Panc1 (cell line): ENCODE data around the gene NTRK1. TPM values are rescaled to one million over a fixed set of nuclear protein-coding genes. Genes with fewer than 3 reads are reported as not detected.

Experiments
- ATAC-seq: fragments of 200-7000 bp; cut with Tn5 transposase; 2 replicates; pipeline ENCODE4 v1.9.1; 2020; ENCODE audit warnings: mild to moderate bottlenecking, moderate library complexity
- BruUV-seq: library from RNA; stranded (reverse); fragments of 400-500 nt; replicated peaks from 2 replicates; lab custom pipeline; 2021; lab: Mats Ljungman, UMichigan
- CTCF ChIA-PET: fragments of 300-600 bp; sonication (Branson Sonifier 250); formaldehyde crosslinking; loops from one replicate; lab custom pipeline; 2022; ENCODE audit warnings: antibody characterized with exemption; lab: Charles Lee
- POLR2A ChIA-PET: fragments of 300-600 bp; sonication (Branson Sonifier 250); formaldehyde crosslinking; loops from one replicate; lab custom pipeline; 2022; ENCODE audit warnings: antibody characterized with exemption; lab: Charles Lee
- DNase-seq: peaks from one replicate; pipeline ENCODE4 v3.0.0-alpha.2; 2010; ENCODE audit warnings: low read depth, low spot score
- H3K27ac ChIP-seq: 2 replicates; pipeline ENCODE4 v1.5.1; 2011; ENCODE audit warnings: mild to moderate bottlenecking, low read length, inconsistent platforms
- H3K27me3 ChIP-seq: fragments of 200-500 bp; sonication (Bioruptor generic); 2 replicates; pipeline ENCODE4 v1.6.0; 2014; ENCODE audit warnings: low read length, inconsistent platforms; ENCODE audit not compliant: control insufficient read depth, insufficient read depth
- H3K36me3 ChIP-seq: fragments of 200-500 bp; sonication (Bioruptor generic); 2 replicates; pipeline ENCODE4 v1.5.1; 2014; ENCODE audit warnings: inconsistent platforms, mild to moderate bottlenecking, low read length, moderate library complexity; ENCODE audit not compliant: control insufficient read depth, insufficient read depth
- H3K4me1 ChIP-seq: 2 replicates; pipeline ENCODE4 v1.5.1; 2011; ENCODE audit warnings: inconsistent platforms, mild to moderate bottlenecking, low read length, moderate library complexity; ENCODE audit not compliant: control insufficient read depth, insufficient read depth
- H3K4me3 ChIP-seq, 2 experiments: 2 replicates each; pipeline ENCODE4 v1.5.1; 2011 to 2012; ENCODE audit warnings: low read depth in 2 of 2, low read length in 2 of 2, mild to moderate bottlenecking in 2 of 2, inconsistent platforms in 1 of 2, moderate library complexity in 1 of 2
- H3K9me3 ChIP-seq: fragments of 200-500 bp; sonication (Bioruptor generic); 2 replicates; pipeline ENCODE4 v1.5.1; 2014; ENCODE audit warnings: low read depth, mild to moderate bottlenecking, inconsistent platforms, low read length, moderate library complexity; ENCODE audit not compliant: control insufficient read depth, insufficient read depth
- CTCF ChIP-seq: fragments of 450-650 bp; IDR thresholded peaks from 2 replicates; pipeline ENCODE4 v1.5.1; 2017; ENCODE audit warnings: mild to moderate bottlenecking
- POLR2AphosphoS5 ChIP-seq: IDR thresholded peaks from 2 replicates; pipeline ENCODE4 v1.6.1; 2012; ENCODE audit warnings: mild to moderate bottlenecking, low read depth, low read length, moderate library complexity
- SIN3A ChIP-seq: IDR thresholded peaks from 2 replicates; pipeline ENCODE4 v1.6.1; 2012; ENCODE audit warnings: low read depth, mild to moderate bottlenecking, low read length, moderate library complexity, borderline replicate concordance; ENCODE audit not compliant: insufficient read depth
- TCF7L2 ChIP-seq: IDR thresholded peaks from 2 replicates; pipeline ENCODE4 v1.6.1; 2011; ENCODE audit warnings: mild to moderate bottlenecking, low read depth, low read length, inconsistent platforms
- in situ Hi-C: cut with HindIII; loops from 2 replicates; pipeline ENCODE4 v1.10.0; 2016; ENCODE audit warnings: low sequenced_read_pairs, low pct_unique_long_range_greater_than_20kb
- intact Hi-C: fragments of 100-400 bp; cut with micrococcal nuclease; formaldehyde crosslinking; loops from one replicate; pipeline ENCODE4 v1.10.0; 2022; ENCODE audit not compliant: unreplicated experiment
- total RNA-seq: library from RNA; stranded (reverse); gene quantifications from one replicate; pipeline ENCODE4 v1.2.1, GENCODE V29; 2021; ENCODE audit not compliant: unreplicated experiment
- TF ChIP-seq, protein P1 (sequence below), 2 experiments: IDR thresholded peaks; 2 replicates each; pipeline ENCODE4 v1.6.1; 2011 to 2012; ENCODE audit warnings: low read depth in 2 of 2, control low read depth in 1 of 2, low read length in 1 of 2, mild to moderate bottlenecking in 1 of 2, moderate library complexity in 1 of 2; ENCODE audit not compliant: insufficient read depth in 1 of 2

The NTRK1 gene
- total RNA-seq, 1 experiment from 2014 or later, result 0.21 TPM

- no TSS peak for BruUV-seq
- ChIA-PET POLR2A (no interaction called here), CTCF (interaction anchor here (0.6 to 1.6 kb wide), 12 partner anchors 15 to 246 kb away, joined by 3 to 11 read pairs (median 5); no protein-coding TSS in a partner anchor)
- peak overlapping the region; percentile 44; the same call in 1 of the 2 replicates for H3K27ac ChIP-seq
- intact Hi-C loops (loop anchor here (10.0 kb wide), 1 partner anchor 73 kb away; the partner anchor contains the start of gene INSRR), in situ Hi-C loops (no loop called here)
- TF ChIP-seq POLR2AphosphoS5 (no peak), TCF7L2 (no peak), CTCF (peak; percentile 97), SIN3A (no peak)
- TF ChIP-seq, protein P1, sequence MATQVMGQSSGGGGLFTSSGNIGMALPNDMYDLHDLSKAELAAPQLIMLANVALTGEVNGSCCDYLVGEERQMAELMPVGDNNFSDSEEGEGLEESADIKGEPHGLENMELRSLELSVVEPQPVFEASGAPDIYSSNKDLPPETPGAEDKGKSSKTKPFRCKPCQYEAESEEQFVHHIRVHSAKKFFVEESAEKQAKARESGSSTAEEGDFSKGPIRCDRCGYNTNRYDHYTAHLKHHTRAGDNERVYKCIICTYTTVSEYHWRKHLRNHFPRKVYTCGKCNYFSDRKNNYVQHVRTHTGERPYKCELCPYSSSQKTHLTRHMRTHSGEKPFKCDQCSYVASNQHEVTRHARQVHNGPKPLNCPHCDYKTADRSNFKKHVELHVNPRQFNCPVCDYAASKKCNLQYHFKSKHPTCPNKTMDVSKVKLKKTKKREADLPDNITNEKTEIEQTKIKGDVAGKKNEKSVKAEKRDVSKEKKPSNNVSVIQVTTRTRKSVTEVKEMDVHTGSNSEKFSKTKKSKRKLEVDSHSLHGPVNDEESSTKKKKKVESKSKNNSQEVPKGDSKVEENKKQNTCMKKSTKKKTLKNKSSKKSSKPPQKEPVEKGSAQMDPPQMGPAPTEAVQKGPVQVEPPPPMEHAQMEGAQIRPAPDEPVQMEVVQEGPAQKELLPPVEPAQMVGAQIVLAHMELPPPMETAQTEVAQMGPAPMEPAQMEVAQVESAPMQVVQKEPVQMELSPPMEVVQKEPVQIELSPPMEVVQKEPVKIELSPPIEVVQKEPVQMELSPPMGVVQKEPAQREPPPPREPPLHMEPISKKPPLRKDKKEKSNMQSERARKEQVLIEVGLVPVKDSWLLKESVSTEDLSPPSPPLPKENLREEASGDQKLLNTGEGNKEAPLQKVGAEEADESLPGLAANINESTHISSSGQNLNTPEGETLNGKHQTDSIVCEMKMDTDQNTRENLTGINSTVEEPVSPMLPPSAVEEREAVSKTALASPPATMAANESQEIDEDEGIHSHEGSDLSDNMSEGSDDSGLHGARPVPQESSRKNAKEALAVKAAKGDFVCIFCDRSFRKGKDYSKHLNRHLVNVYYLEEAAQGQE (IDR thresholded peaks at IDR 0.05; ENCODE audit: insufficient read depth in 1 of 2, low read depth in 2 of 2, low read length in 1 of 2), result peak in 1 of 2 experiments; percentile 61; a peak in 1 of 4 replicates
- peak overlapping the region; percentile 50 to 60 for H3K4me3 ChIP-seq
- H3K9me3 ChIP-seq, result no peaks in the 10 kb centered on the region
- H3K36me3 ChIP-seq, result no peaks in the 10 kb centered on the region
- no peaks in the 10 kb centered on the region for H3K27me3 ChIP-seq
- ATAC-seq, result peak; percentile 93
- peaks cover 3% of the 10 kb centered on the region; the same call in 1 of the 2 replicates for H3K4me1 ChIP-seq
- DNase-seq, result peak; percentile 39
Observed at GRCh38 chr1:156927215-156928042, 66.8 kb downstream of the NTRK1 start.

- ChIA-PET CTCF (interaction anchor here (0.6 to 1.6 kb wide), 13 partner anchors 16 to 246 kb away, joined by 3 to 11 read pairs (median 5); no protein-coding TSS in a partner anchor), POLR2A (no interaction called here)
- no peaks in the 10 kb centered on the region for H3K36me3 ChIP-seq
- in situ Hi-C loops (no loop called here), intact Hi-C loops (loop anchor here (10.0 kb wide), 1 partner anchor 73 kb away; the partner anchor contains the start of gene INSRR)
- ATAC-seq, result peak; percentile 37
- H3K9me3 ChIP-seq, result no peaks in the 10 kb centered on the region
- TF ChIP-seq CTCF, result no peak; the same call in 1 of the 2 replicates
- no peak for TF ChIP-seq SIN3A
- TF ChIP-seq, protein P1 (IDR thresholded peaks at IDR 0.05; ENCODE audit: insufficient read depth in 1 of 2, low read depth in 2 of 2, low read length in 1 of 2), result no peak
- no peak for TF ChIP-seq POLR2AphosphoS5
- no peak for TF ChIP-seq TCF7L2
- BruUV-seq, result no TSS peak
- peak overlapping the region; percentile 50 to 60 for H3K4me3 ChIP-seq
- H3K27ac ChIP-seq, result no peak overlapping the region; the same call in 1 of the 2 replicates
- H3K4me1 ChIP-seq, result peaks cover 3% of the 10 kb centered on the region; the same call in 1 of the 2 replicates
- no peak for DNase-seq
- no peaks in the 10 kb centered on the region for H3K27me3 ChIP-seq
Observed at GRCh38 chr1:156928043-156928602, 67.5 kb downstream of the NTRK1 start.
